ENCODE data around the gene LGR6. TPM values are rescaled to one million over a fixed set of nuclear protein-coding genes. Genes with fewer than 3 reads are reported as not detected.

LGR6 gene
- total and polyA plus RNA-seq, 10 of the 15 experiments (the other 5 are each of a cell fraction or from before 2014, with no cell fraction given): not detected

GRCh38 chr1:202187697-202188407, 5.7 kb upstream of the LGR6 start:
- no peaks in the 10 kb centered on the region for H4K20me1 ChIP-seq (ENCODE audit: control insufficient read depth, insufficient read depth)
- ChIA-PET RAD21 (ENCODE audit: unreplicated experiment) (interaction anchor here (0.7 to 2.1 kb wide), 4 partner anchors 12 to 110 kb away, joined by 3 to 10 read pairs (median 6); no protein-coding TSS in a partner anchor), SMC1A (ENCODE audit: uncharacterized antibody, unreplicated experiment) (interaction anchor here (1.0 to 2.9 kb wide), 6 partner anchors 26 to 129 kb away, joined by 3 to 11 read pairs (median 3); no protein-coding TSS in a partner anchor), CTCF (interaction anchor here (1.4 to 12.4 kb wide), 10 partner anchors 8 to 532 kb away, joined by 4 to 171 read pairs (median 10); partner anchors contain the start of gene PTPN7), POLR2A (no interaction called here)
- H3K4me2 ChIP-seq (ENCODE audit: control insufficient read depth, insufficient read depth): no peak overlapping the region
- ATAC-seq (no peak), DNase-seq (ENCODE audit: low read depth, low spot score) (no peak), FAIRE-seq (no peak)
- H3K36me3 ChIP-seq (ENCODE audit: control insufficient read depth in 2 of 2, insufficient read depth in 2 of 2, low read length in 1 of 2): no peaks in the 10 kb centered on the region
- 16% methylated on average over 8 of the region's 8 CpGs for WGBS (ENCODE audit: insufficient coverage, insufficient replicate concordance, low lambda C conversion rate, missing lambda C conversion rate)
- no peaks in the 10 kb centered on the region for H3K79me2 ChIP-seq (ENCODE audit: control insufficient read depth, insufficient read depth, low read length)
- H3K9me3 ChIP-seq (replicated peaks; ENCODE audit: control insufficient read depth, insufficient read depth, low read length): no peaks in the 10 kb centered on the region
- intact Hi-C loops (cut with micrococcal nuclease; ENCODE audit: unreplicated experiment): loop anchor here (1.0 kb wide), 1 partner anchor 127 kb away; no protein-coding TSS in a partner anchor
- H3K9ac ChIP-seq (ENCODE audit: control insufficient read depth, insufficient read depth, low read length): no peak overlapping the region
- peaks cover 0 to 1% of the 10 kb centered on the region in 2 experiments; a peak in 1 of 4 replicates for H3K27me3 ChIP-seq (replicated peaks in 1 of 2; ENCODE audit: control insufficient read depth in 2 of 2, insufficient read depth in 2 of 2, low read length in 1 of 2)
- H3K4me3 ChIP-seq: no peak overlapping the region
- BruUV-seq (replicated peaks): no TSS peak
- in situ Hi-C loops (cut with MboI): loop anchor here (5.0 kb wide), 1 partner anchor 124 kb away; no protein-coding TSS in a partner anchor
- no peak overlapping the region for H2AFZ ChIP-seq (ENCODE audit: control insufficient read depth, low read depth, low read length)
- no peak overlapping the region for H3K27ac ChIP-seq (ENCODE audit: control insufficient read depth, insufficient read depth)
- H3K4me1 ChIP-seq (ENCODE audit: control insufficient read depth, insufficient read depth, low read length): no peaks in the 10 kb centered on the region
- TF ChIP-seq ZBTB40 (IDR thresholded peaks at IDR 0.05; ENCODE audit: borderline replicate concordance) (no peak), RUNX3 (IDR thresholded peaks at IDR 0.05; ENCODE audit: low read length) (no peak), E2F4 (IDR thresholded peaks at IDR 0.05; ENCODE audit: low read depth, low read length) (no peak), ATF7 (IDR thresholded peaks at IDR 0.05; ENCODE audit: low read depth) (no peak)
- TF ChIP-seq, protein P1, sequence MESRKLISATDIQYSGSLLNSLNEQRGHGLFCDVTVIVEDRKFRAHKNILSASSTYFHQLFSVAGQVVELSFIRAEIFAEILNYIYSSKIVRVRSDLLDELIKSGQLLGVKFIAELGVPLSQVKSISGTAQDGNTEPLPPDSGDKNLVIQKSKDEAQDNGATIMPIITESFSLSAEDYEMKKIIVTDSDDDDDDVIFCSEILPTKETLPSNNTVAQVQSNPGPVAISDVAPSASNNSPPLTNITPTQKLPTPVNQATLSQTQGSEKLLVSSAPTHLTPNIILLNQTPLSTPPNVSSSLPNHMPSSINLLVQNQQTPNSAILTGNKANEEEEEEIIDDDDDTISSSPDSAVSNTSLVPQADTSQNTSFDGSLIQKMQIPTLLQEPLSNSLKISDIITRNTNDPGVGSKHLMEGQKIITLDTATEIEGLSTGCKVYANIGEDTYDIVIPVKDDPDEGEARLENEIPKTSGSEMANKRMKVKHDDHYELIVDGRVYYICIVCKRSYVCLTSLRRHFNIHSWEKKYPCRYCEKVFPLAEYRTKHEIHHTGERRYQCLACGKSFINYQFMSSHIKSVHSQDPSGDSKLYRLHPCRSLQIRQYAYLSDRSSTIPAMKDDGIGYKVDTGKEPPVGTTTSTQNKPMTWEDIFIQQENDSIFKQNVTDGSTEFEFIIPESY (IDR thresholded peaks at IDR 0.05): no peak
- TF ChIP-seq, protein P2, sequence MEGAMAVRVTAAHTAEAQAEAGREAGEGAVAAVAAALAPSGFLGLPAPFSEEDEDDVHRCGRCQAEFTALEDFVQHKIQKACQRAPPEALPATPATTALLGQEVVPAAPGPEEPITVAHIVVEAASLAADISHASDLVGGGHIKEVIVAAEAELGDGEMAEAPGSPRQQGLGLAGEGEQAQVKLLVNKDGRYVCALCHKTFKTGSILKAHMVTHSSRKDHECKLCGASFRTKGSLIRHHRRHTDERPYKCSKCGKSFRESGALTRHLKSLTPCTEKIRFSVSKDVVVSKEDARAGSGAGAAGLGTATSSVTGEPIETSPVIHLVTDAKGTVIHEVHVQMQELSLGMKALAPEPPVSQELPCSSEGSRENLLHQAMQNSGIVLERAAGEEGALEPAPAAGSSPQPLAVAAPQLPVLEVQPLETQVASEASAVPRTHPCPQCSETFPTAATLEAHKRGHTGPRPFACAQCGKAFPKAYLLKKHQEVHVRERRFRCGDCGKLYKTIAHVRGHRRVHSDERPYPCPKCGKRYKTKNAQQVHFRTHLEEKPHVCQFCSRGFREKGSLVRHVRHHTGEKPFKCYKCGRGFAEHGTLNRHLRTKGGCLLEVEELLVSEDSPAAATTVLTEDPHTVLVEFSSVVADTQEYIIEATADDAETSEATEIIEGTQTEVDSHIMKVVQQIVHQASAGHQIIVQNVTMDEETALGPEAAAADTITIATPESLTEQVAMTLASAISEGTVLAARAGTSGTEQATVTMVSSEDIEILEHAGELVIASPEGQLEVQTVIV (IDR thresholded peaks at IDR 0.05; ENCODE audit: borderline replicate concordance, partially characterized antibody): no peak
